ENCODE data around the gene KDM6B.

GRCh38 chr17:7834542-7834956 lies 532 bp downstream of the KDM6B start:
- no peak for TF ChIP-seq CTCF (IDR thresholded peaks at IDR 0.05)
- no peak for TF ChIP-seq POLR2A (IDR thresholded peaks at IDR 0.05)
